HL-60 (cell line): ENCODE data around the gene GABRB3.

Experiments used
- CTCF ChIP-seq: IDR thresholded peaks from one replicate; pipeline ENCODE4 v1.5.1; 2011; ENCODE audit warnings: low read length, control low read depth, inconsistent platforms; ENCODE audit not compliant: insufficient read depth
- GABPA ChIP-seq: IDR thresholded peaks from 2 replicates; pipeline ENCODE4 v1.6.1; 2012; ENCODE audit warnings: low read depth
- POLR2AphosphoS5 ChIP-seq: IDR thresholded peaks from 2 replicates; pipeline ENCODE4 v1.6.1; 2012; ENCODE audit warnings: low read depth
- SPI1 ChIP-seq: IDR thresholded peaks from 2 replicates; pipeline ENCODE4 v1.6.1; 2012; ENCODE audit warnings: low read depth, mild to moderate bottlenecking, borderline replicate concordance
- TF ChIP-seq, protein P1 (sequence below): IDR thresholded peaks from 2 replicates; pipeline ENCODE4 v1.6.1; 2012; ENCODE audit warnings: low read depth; ENCODE audit not compliant: insufficient replicate concordance

DNA sequence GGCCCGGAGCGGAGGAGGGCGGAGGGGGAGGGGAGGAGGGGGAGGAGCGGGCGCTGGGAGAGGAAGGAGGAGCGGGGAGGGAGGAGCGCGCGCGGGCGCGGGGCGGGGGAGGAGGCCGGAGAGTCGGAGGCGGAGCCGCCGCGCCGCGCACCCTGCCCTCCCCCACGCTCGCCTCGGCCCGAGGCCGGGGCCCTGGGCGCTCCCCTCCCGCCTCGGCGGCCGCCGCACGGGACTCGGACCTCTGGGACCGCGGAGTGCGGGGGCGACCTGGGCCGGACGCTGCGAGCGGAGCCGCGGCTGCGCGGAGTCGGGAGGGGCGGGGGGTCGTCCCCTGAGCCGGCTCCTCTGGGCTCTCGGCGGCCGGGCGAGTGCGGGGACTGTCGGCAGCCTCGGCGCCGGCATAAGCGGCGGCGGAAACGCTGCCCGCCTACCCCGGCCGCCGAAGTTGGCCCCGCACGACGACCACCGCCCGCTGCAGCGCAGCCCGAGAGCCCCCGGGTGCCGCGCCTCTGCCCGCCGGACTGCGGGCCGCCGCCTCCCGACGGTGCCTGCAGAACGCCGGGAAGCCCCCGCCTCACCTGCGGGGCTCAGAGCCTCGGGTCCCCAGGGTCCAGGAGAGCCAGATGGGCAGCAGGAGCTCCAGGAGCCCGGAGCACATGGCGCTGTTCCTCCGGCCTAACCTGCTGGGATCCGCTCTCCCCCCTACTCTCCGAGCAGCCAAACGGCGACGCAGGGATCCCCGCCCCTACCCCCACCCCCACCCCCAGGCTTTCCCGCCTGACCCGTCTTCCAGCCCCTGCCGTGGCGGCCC lies 406 bp upstream of the GABRB3 start:
- TF ChIP-seq, protein P1, sequence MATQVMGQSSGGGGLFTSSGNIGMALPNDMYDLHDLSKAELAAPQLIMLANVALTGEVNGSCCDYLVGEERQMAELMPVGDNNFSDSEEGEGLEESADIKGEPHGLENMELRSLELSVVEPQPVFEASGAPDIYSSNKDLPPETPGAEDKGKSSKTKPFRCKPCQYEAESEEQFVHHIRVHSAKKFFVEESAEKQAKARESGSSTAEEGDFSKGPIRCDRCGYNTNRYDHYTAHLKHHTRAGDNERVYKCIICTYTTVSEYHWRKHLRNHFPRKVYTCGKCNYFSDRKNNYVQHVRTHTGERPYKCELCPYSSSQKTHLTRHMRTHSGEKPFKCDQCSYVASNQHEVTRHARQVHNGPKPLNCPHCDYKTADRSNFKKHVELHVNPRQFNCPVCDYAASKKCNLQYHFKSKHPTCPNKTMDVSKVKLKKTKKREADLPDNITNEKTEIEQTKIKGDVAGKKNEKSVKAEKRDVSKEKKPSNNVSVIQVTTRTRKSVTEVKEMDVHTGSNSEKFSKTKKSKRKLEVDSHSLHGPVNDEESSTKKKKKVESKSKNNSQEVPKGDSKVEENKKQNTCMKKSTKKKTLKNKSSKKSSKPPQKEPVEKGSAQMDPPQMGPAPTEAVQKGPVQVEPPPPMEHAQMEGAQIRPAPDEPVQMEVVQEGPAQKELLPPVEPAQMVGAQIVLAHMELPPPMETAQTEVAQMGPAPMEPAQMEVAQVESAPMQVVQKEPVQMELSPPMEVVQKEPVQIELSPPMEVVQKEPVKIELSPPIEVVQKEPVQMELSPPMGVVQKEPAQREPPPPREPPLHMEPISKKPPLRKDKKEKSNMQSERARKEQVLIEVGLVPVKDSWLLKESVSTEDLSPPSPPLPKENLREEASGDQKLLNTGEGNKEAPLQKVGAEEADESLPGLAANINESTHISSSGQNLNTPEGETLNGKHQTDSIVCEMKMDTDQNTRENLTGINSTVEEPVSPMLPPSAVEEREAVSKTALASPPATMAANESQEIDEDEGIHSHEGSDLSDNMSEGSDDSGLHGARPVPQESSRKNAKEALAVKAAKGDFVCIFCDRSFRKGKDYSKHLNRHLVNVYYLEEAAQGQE, result no peak
- TF ChIP-seq CTCF (no peak), GABPA (no peak), POLR2AphosphoS5 (no peak), SPI1 (no peak)
